HG03039 (cell line): ENCODE measurements around the gene CD300LF.

Experiments
- ATAC-seq: cut with Tn5 transposase; IDR thresholded peaks from one replicate; pipeline ENCODE4 v1.9.1; 2021; ENCODE audit warnings: mild to moderate bottlenecking, moderate library complexity; ENCODE audit not compliant: unreplicated experiment

The CD300LF gene

DNA sequence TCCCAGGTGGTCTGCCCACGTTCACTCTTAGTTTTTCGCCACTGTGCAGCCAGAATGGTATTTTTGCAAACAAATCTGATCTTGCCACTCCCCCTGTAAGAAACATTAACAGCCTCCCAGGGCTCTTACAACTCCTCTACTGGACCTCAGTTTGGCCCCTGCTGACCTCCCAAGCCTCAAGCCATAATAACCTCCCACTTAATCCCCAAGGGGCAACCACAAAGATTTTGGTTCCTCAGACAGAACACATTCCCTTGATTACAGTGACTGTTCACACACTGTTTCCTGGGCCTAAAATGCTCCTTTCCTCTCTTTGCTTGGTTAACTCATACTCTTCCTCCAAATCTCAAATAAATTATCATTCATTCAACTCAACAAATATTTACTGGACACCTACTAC lies 67.7 kb downstream of the CD300LF start:
- no peak for ATAC-seq

DNA sequence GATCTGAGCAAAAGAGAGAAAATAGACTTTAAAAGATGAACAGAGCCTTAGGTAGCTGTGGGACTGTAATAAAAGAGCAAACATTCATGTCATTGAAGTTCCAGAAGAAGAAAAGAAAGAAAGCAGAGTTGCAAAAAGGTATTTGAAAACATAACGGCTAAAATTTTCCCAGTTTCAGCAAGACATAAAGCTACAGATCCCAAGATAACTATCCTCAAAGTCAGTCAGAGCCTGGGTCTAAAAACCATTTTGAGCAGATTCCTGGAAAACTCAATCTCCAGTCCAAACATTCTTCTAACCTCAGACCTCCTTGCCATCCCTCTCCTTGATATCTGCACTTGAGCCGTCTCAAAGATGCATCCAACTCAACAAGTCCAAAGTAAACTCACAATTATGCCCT lies 68.3 kb downstream of the CD300LF start:
- no peak for ATAC-seq
